Suprapubic skin (tissue), 4 donors: ENCODE measurements around the gene ZBTB16.

ENCODE experiments used
- CTCF ChIP-seq, 2 donors: fragments of 200-600 bp in 1 of 2; fragments of 450-650 bp in 1 of 2; sonication (generic) in 1 of 2; IDR thresholded peaks; one replicate each; pipeline ENCODE4 v1.5.1; 2016 to 2019; ENCODE audit warnings: antibody characterized with exemption in 2 of 2, mild to moderate bottlenecking in 1 of 2, moderate library complexity in 1 of 2
- POLR2A ChIP-seq, 2 donors: fragments of 450-650 bp; IDR thresholded peaks; one replicate each; pipeline ENCODE4 v1.6.1; 2017; ENCODE audit warnings: antibody characterized with exemption in 2 of 2, mild to moderate bottlenecking in 2 of 2, moderate library complexity in 2 of 2
- POLR2AphosphoS5 ChIP-seq, 3 donors: sonication (generic); formaldehyde crosslinking; IDR thresholded peaks; one replicate each; pipeline ENCODE4 v1.6.1; 2017; ENCODE audit warnings: antibody characterized with exemption in 3 of 3

GRCh38 chr11:114079511-114080065 lies 20.1 kb downstream of the ZBTB16 start:
- TF ChIP-seq CTCF (IDR thresholded peaks at IDR 0.05) (no peak), POLR2AphosphoS5 (IDR thresholded peaks at IDR 0.05) (no peak), POLR2A (IDR thresholded peaks at IDR 0.05) (no peak)
